Fibroblast of skin of scalp (primary cell): ENCODE data around the gene VIL1.

ENCODE experiments used
- DNase-seq: peaks from one replicate; pipeline ENCODE4 v3.0.0-alpha.2; 2013

Gene VIL1

GRCh38 chr2:218444692-218445357 lies 25.9 kb downstream of the VIL1 start:
- no peak for DNase-seq

- no peak for DNase-seq
Observed at GRCh38 chr2:218445602-218446001, 26.7 kb downstream of the VIL1 start.

- no peak for DNase-seq
Observed at GRCh38 chr2:218446547-218446946, 27.6 kb downstream of the VIL1 start.

GRCh38 chr2:218447072-218447471 lies 28.1 kb downstream of the VIL1 start:
- DNase-seq, result no peak

- no peak for DNase-seq
Observed at GRCh38 chr2:218448934-218449333, 30.0 kb downstream of the VIL1 start.

GRCh38 chr2:218452079-218452478 lies 33.2 kb downstream of the VIL1 start:
- no peak for DNase-seq

GRCh38 chr2:218456849-218457248 lies 37.9 kb downstream of the VIL1 start:
- DNase-seq, result no peak

- DNase-seq, result no peak
Observed at GRCh38 chr2:218458598-218458997, 39.7 kb downstream of the VIL1 start.

GRCh38 chr2:218465987-218466633 lies 47.2 kb downstream of the VIL1 start:
- peak; percentile 39 for DNase-seq

- no peak for DNase-seq
Observed at GRCh38 chr2:218470448-218470847, 51.5 kb downstream of the VIL1 start.

GRCh38 chr2:218471036-218471435 lies 52.1 kb downstream of the VIL1 start:
- DNase-seq, result no peak

GRCh38 chr2:218471982-218472381 lies 53.1 kb downstream of the VIL1 start:
- no peak for DNase-seq

GRCh38 chr2:218472988-218473387 lies 54.1 kb downstream of the VIL1 start:
- DNase-seq, result no peak

- no peak for DNase-seq
Observed at GRCh38 chr2:218474527-218474926, 55.6 kb downstream of the VIL1 start.

GRCh38 chr2:218476676-218477075 lies 57.8 kb downstream of the VIL1 start:
- no peak for DNase-seq

GRCh38 chr2:218477247-218477646 lies 58.3 kb downstream of the VIL1 start:
- no peak for DNase-seq

- no peak for DNase-seq
Observed at GRCh38 chr2:218478544-218478943, 59.6 kb downstream of the VIL1 start.

GRCh38 chr2:218479595-218479994 lies 60.7 kb downstream of the VIL1 start:
- no peak for DNase-seq

GRCh38 chr2:218482651-218483050 lies 63.7 kb downstream of the VIL1 start:
- peak; percentile 2 for DNase-seq

- DNase-seq, result no peak
Observed at GRCh38 chr2:218485986-218486667, 67.2 kb downstream of the VIL1 start.

- no peak for DNase-seq
Observed at GRCh38 chr2:218500501-218501060, 81.7 kb downstream of the VIL1 start.

- peak; percentile 53 for DNase-seq
Observed at GRCh38 chr2:218501665-218502064, 82.7 kb downstream of the VIL1 start.
